ENCODE measurements around the gene NCAM2.
"Not testable (repeated sequence)": the region's sequence is repeated elsewhere in the genome, so short reads cannot be mapped to it uniquely, and the experiment has no call there.

Gene NCAM2

GRCh38 chr21:21132390-21132789 lies 134.2 kb downstream of the NCAM2 start:
- TF ChIP-seq, protein P1, sequence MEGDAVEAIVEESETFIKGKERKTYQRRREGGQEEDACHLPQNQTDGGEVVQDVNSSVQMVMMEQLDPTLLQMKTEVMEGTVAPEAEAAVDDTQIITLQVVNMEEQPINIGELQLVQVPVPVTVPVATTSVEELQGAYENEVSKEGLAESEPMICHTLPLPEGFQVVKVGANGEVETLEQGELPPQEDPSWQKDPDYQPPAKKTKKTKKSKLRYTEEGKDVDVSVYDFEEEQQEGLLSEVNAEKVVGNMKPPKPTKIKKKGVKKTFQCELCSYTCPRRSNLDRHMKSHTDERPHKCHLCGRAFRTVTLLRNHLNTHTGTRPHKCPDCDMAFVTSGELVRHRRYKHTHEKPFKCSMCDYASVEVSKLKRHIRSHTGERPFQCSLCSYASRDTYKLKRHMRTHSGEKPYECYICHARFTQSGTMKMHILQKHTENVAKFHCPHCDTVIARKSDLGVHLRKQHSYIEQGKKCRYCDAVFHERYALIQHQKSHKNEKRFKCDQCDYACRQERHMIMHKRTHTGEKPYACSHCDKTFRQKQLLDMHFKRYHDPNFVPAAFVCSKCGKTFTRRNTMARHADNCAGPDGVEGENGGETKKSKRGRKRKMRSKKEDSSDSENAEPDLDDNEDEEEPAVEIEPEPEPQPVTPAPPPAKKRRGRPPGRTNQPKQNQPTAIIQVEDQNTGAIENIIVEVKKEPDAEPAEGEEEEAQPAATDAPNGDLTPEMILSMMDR (conservative IDR thresholded peaks at IDR 0.05) = no peak
- no peak overlapping the region for H3K27ac ChIP-seq

GRCh38 chr21:21137986-21138385 lies 139.8 kb downstream of the NCAM2 start:
- H3K27ac ChIP-seq = no peak overlapping the region
- TF ChIP-seq, protein P1 (conservative IDR thresholded peaks at IDR 0.05) = no peak

- no peak overlapping the region for H3K27ac ChIP-seq
- TF ChIP-seq, protein P1 (conservative IDR thresholded peaks at IDR 0.05) = no peak
These were observed 148.6 kb downstream of the NCAM2 start for GRCh38 chr21:21146587-21147373.

GRCh38 chr21:21147374-21147745 lies 149.2 kb downstream of the NCAM2 start:
- H3K27ac ChIP-seq = no peak overlapping the region
- TF ChIP-seq, protein P1 (conservative IDR thresholded peaks at IDR 0.05) = no peak

DNA sequence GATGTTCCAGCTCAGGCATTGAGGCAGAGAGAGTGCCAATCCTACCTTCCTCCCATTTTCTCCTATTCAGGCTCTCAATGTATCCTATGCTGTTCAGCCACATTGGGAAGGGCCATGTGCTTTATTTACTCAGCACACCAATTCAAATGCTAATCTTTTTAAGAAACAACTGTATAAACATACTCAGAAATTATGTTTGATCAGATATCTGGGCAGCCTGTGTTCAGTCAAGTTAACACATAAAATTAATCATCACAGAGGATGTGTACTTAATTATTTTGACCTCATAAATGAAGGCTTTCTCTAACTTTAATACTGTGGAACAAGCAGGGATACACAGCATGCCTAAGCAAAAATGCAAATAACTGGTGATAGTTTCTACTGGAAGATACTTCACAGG lies 149.8 kb downstream of the NCAM2 start:
- no peak overlapping the region for H3K27ac ChIP-seq
- TF ChIP-seq, protein P1 (conservative IDR thresholded peaks at IDR 0.05) = no peak

DNA sequence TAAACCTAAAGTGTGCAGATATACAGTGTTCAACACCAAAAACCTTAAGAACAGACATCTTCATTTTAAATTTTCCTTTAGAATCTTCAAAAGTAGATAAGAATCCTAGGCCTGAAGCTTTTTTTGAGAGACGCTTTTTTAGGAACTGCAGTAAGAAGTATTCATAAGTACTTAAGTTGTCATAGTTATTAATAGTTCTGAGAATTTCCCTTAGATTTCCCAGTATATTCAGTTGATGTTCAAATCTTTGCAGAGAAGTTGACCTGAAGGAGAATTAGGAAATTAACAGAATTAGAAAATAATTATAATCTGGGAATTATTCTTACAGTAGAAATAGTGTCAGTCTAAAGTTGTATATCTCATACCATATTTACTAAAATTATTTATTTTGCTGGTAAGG lies 150.3 kb downstream of the NCAM2 start:
- H3K27ac ChIP-seq = no peak overlapping the region
- TF ChIP-seq, protein P1 (conservative IDR thresholded peaks at IDR 0.05) = no peak

- H3K27ac ChIP-seq = not testable (repeated sequence)
These were observed 151.2 kb downstream of the NCAM2 start for GRCh38 chr21:21149445-21149844.

DNA sequence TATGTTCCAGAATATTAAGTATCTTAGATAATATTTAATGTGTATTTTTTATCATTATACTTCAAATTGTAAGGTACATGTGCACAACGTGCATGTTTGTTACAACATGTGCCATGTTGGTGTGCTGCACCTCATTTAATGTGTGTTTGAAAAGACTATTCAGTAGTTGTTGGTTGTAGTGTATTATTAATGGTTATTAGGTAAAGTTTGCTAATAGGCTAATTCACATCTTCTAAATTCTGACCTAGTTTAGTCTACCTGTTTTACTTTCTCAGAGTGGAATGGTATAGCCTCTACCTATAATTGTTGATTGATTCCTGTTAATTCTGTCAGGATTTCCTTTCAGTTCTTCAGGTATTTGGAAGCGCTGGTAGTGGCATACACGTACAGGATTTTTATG lies 153.0 kb downstream of the NCAM2 start:
- TF ChIP-seq, protein P1 (conservative IDR thresholded peaks at IDR 0.05) = no peak
- no peak overlapping the region for H3K27ac ChIP-seq
